GM12801 (cell line): ENCODE measurements around the gene HS6ST1.

Source experiments
- CTCF ChIP-seq: IDR thresholded peaks from one replicate; pipeline ENCODE4 v1.5.1; 2011; ENCODE audit warnings: control low read depth; ENCODE audit not compliant: insufficient read length; ENCODE audit errors: extremely low read depth

Gene HS6ST1

GRCh38 chr2:128308889-128309279 lies 9.8 kb downstream of the HS6ST1 start:
- TF ChIP-seq CTCF, result no peak

GRCh38 chr2:128308284-128308731 lies 10.4 kb downstream of the HS6ST1 start:
- no peak for TF ChIP-seq CTCF

- TF ChIP-seq CTCF, result no peak
Measured at GRCh38 chr2:128307595-128307994, 11.1 kb downstream of the HS6ST1 start.

GRCh38 chr2:128306931-128307460 lies 11.7 kb downstream of the HS6ST1 start:
- TF ChIP-seq CTCF, result no peak

- TF ChIP-seq CTCF, result no peak
Measured at GRCh38 chr2:128306081-128306930, 12.4 kb downstream of the HS6ST1 start.

GRCh38 chr2:128305555-128306080 lies 13.1 kb downstream of the HS6ST1 start:
- TF ChIP-seq CTCF, result no peak

- no peak for TF ChIP-seq CTCF
Measured at GRCh38 chr2:128304715-128305554, 13.7 kb downstream of the HS6ST1 start.
